Hepatic stellate cell (primary cell): ENCODE results near the gene RPP14.

ENCODE experiments used
- DNase-seq: peaks from one replicate; pipeline ENCODE4 v3.0.0; 2011; ENCODE audit warnings: low spot score

RPP14 gene

GRCh38 chr3:58291671-58292338, 14.2 kb upstream of the RPP14 start:
- no peak for DNase-seq

GRCh38 chr3:58292866-58293265, 13.2 kb upstream of the RPP14 start:
- no peak for DNase-seq

- no peak for DNase-seq
These were observed 12.5 kb upstream of the RPP14 start for GRCh38 chr3:58293516-58293915.

GRCh38 chr3:58296269-58296668, 9.8 kb upstream of the RPP14 start:
- no peak for DNase-seq

GRCh38 chr3:58296843-58297242, 9.2 kb upstream of the RPP14 start:
- DNase-seq: no peak

- DNase-seq: no peak
These were observed 7.9 kb upstream of the RPP14 start for GRCh38 chr3:58298190-58298589.

GRCh38 chr3:58299075-58299474, 7.0 kb upstream of the RPP14 start:
- DNase-seq: no peak

- DNase-seq: no peak
These were observed 6.1 kb upstream of the RPP14 start for GRCh38 chr3:58299839-58300516.

GRCh38 chr3:58307639-58308215, 1.7 kb downstream of the RPP14 start:
- peak; percentile 31 for DNase-seq

GRCh38 chr3:58308728-58309127, 2.7 kb downstream of the RPP14 start:
- no peak for DNase-seq

GRCh38 chr3:58317811-58318210, 11.8 kb downstream of the RPP14 start:
- no peak for DNase-seq

- no peak for DNase-seq
These were observed 15.7 kb downstream of the RPP14 start for GRCh38 chr3:58321791-58322190.

GRCh38 chr3:58322793-58323192, 16.7 kb downstream of the RPP14 start:
- no peak for DNase-seq

GRCh38 chr3:58323529-58324390, 17.7 kb downstream of the RPP14 start:
- no peak for DNase-seq

GRCh38 chr3:58324391-58325390, 18.6 kb downstream of the RPP14 start:
- no peak for DNase-seq

- no peak for DNase-seq
These were observed 19.5 kb downstream of the RPP14 start for GRCh38 chr3:58325525-58325992.

GRCh38 chr3:58326267-58326900, 20.3 kb downstream of the RPP14 start:
- no peak for DNase-seq

- DNase-seq: no peak
These were observed 23.3 kb downstream of the RPP14 start for GRCh38 chr3:58329150-58329921.

GRCh38 chr3:58329922-58330413, 23.9 kb downstream of the RPP14 start:
- DNase-seq: no peak
